Caco-2 (cell line): Measurements from ENCODE around the gene PFKFB2. TPM values are rescaled to one million over a fixed set of nuclear protein-coding genes. Genes with fewer than 3 reads are reported as not detected.

ENCODE experiments used
- BruUV-seq: library from RNA; stranded (reverse); fragments of 400-500 nt; replicated peaks from 2 replicates; lab custom pipeline; 2021; lab: Mats Ljungman, UMichigan
- CTCF ChIA-PET: fragments of 300-600 bp; sonication (Branson Sonifier 250); formaldehyde crosslinking; loops from one replicate; lab custom pipeline; 2022; ENCODE audit warnings: antibody characterized with exemption; lab: Charles Lee
- POLR2A ChIA-PET: fragments of 300-600 bp; sonication (Branson Sonifier 250); formaldehyde crosslinking; loops from one replicate; lab custom pipeline; 2022; ENCODE audit warnings: antibody characterized with exemption; lab: Charles Lee
- DNase-seq, 2 experiments: peaks; one replicate each; pipeline versions ENCODE4 v3.0.0 to v3.0.0-alpha.2; 2020 to 2022
- H3K27me3 ChIP-seq: replicated peaks from 2 replicates; pipeline ENCODE4 v1.6.0; 2011; ENCODE audit warnings: low read length; ENCODE audit not compliant: control insufficient read depth, insufficient read depth
- H3K36me3 ChIP-seq: 2 replicates; pipeline ENCODE4 v1.5.1; 2011; ENCODE audit warnings: low read length; ENCODE audit not compliant: control insufficient read depth, insufficient read depth
- H3K4me1 ChIP-seq: fragments of 250-450 bp; sonication (Bioruptor Pico); 2 replicates; pipeline ENCODE4 v1.5.1; 2020; ENCODE audit warnings: mild to moderate bottlenecking
- H3K4me3 ChIP-seq: 2 replicates; pipeline ENCODE4 v1.5.1; 2011; ENCODE audit warnings: low read depth, mild to moderate bottlenecking, control low read depth, low read length
- H3K9me3 ChIP-seq: fragments of 250-450 bp; sonication (Bioruptor Pico); 2 replicates; pipeline ENCODE4 v1.5.1; 2020; ENCODE audit warnings: mild to moderate bottlenecking, moderate library complexity
- H3K27ac Mint-ChIP-seq: one replicate; pipeline ENCODE4 v1.8.0; 2022; ENCODE audit warnings: mixed read lengths; ENCODE audit not compliant: unreplicated experiment
- H3K27me3 Mint-ChIP-seq: one replicate; pipeline ENCODE4 v1.8.0; 2022; ENCODE audit warnings: mixed read lengths; ENCODE audit not compliant: insufficient read depth, unreplicated experiment
- H3K36me3 Mint-ChIP-seq: one replicate; pipeline ENCODE4 v1.8.0; 2022; ENCODE audit warnings: mild to moderate bottlenecking, mixed read lengths; ENCODE audit not compliant: insufficient read depth, unreplicated experiment
- H3K4me1 Mint-ChIP-seq: one replicate; pipeline ENCODE4 v1.8.0; 2022; ENCODE audit warnings: low read depth, mixed read lengths; ENCODE audit not compliant: unreplicated experiment
- H3K4me3 Mint-ChIP-seq: one replicate; pipeline ENCODE4 v1.8.0; 2022; ENCODE audit warnings: mild to moderate bottlenecking, moderate library complexity, mixed read lengths; ENCODE audit not compliant: unreplicated experiment
- H3K9me3 Mint-ChIP-seq: one replicate; pipeline ENCODE4 v1.8.0; 2022; ENCODE audit warnings: mixed read lengths; ENCODE audit not compliant: unreplicated experiment
- CTCF ChIP-seq, 2 experiments: fragments of 200-600 bp in 1 of 2; IDR thresholded peaks; 1 replicate in 1 of 2; 2 replicates in 1 of 2; pipeline versions ENCODE4 v1.5.1 to v1.8.0; 2011 to 2022; ENCODE audit warnings: antibody characterized with exemption in 1 of 2, control low read depth in 1 of 2, inconsistent platforms in 1 of 2, low read depth in 1 of 2, low read length in 1 of 2, mild to moderate bottlenecking in 1 of 2, moderate library complexity in 1 of 2; ENCODE audit not compliant: insufficient read depth in 1 of 2, severe bottlenecking in 1 of 2, unreplicated experiment in 1 of 2
- intact Hi-C: fragments of 100-400 bp; cut with micrococcal nuclease; formaldehyde crosslinking; loops from one replicate; pipeline ENCODE4 v1.10.0; 2022; ENCODE audit not compliant: unreplicated experiment
- total RNA-seq: library from RNA; stranded (reverse); gene quantifications from 2 replicates; pipeline ENCODE4 v1.2.3, GENCODE V29; 2022

PFKFB2 gene
- total RNA-seq, 1 experiment from 2014 or later, result 38.9 TPM

- intact Hi-C loops, result no loop called here
- no TSS peak for BruUV-seq
- no peak overlapping the region for H3K27ac Mint-ChIP-seq
- no peak for TF ChIP-seq CTCF (IDR thresholded peaks at IDR 0.05; ENCODE audit: insufficient read depth in 1 of 2, low read depth in 1 of 2, low read length in 1 of 2, severe bottlenecking in 1 of 2, unreplicated experiment in 1 of 2)
- POLR2A ChIA-PET, result no interaction called here
- no peaks in the 10 kb centered on the region for H3K36me3 ChIP-seq
- CTCF ChIA-PET, result no interaction called here
- H3K4me1 Mint-ChIP-seq, result peaks cover 15% of the 10 kb centered on the region
- no peaks in the 10 kb centered on the region for H3K27me3 Mint-ChIP-seq
- no peak for DNase-seq
- no peaks in the 10 kb centered on the region for H3K9me3 ChIP-seq
- no peaks in the 10 kb centered on the region for H3K9me3 Mint-ChIP-seq
- H3K27me3 ChIP-seq, result no peaks in the 10 kb centered on the region
- peaks cover 6% of the 10 kb centered on the region for H3K36me3 Mint-ChIP-seq
- H3K4me3 Mint-ChIP-seq, result peak overlapping the region; percentile 19
- H3K4me3 ChIP-seq, result no peak overlapping the region
- peaks cover 4% of the 10 kb centered on the region; the same call in 1 of the 2 replicates for H3K4me1 ChIP-seq
Measured at GRCh38 chr1:207055386-207056001, 2.4 kb downstream of the PFKFB2 start.

- BruUV-seq, result no TSS peak
- H3K9me3 ChIP-seq, result no peaks in the 10 kb centered on the region
- no peak for TF ChIP-seq CTCF (IDR thresholded peaks at IDR 0.05; ENCODE audit: insufficient read depth in 1 of 2, low read depth in 1 of 2, low read length in 1 of 2, severe bottlenecking in 1 of 2, unreplicated experiment in 1 of 2)
- ChIA-PET POLR2A (no interaction called here), CTCF (no interaction called here)
- peaks cover 6% of the 10 kb centered on the region for H3K36me3 Mint-ChIP-seq
- no peak for DNase-seq
- no peaks in the 10 kb centered on the region for H3K27me3 Mint-ChIP-seq
- H3K27me3 ChIP-seq, result no peaks in the 10 kb centered on the region
- no peaks in the 10 kb centered on the region for H3K9me3 Mint-ChIP-seq
- no peak overlapping the region for H3K27ac Mint-ChIP-seq
- H3K36me3 ChIP-seq, result no peaks in the 10 kb centered on the region
- H3K4me3 Mint-ChIP-seq, result no peak overlapping the region
- H3K4me1 ChIP-seq, result peaks cover 3% of the 10 kb centered on the region; the same call in 1 of the 2 replicates
- H3K4me3 ChIP-seq, result no peak overlapping the region
- intact Hi-C loops, result no loop called here
- H3K4me1 Mint-ChIP-seq, result peaks cover 10% of the 10 kb centered on the region
Measured at GRCh38 chr1:207056673-207057072, 3.6 kb downstream of the PFKFB2 start.

- Histone ChIP-seq H3K9me3 (no peaks in the 10 kb centered on the region), H3K27me3 (no peaks in the 10 kb centered on the region), H3K36me3 (0 out of 2 replicates have a peak, but pooled peaks cover 3% of the 10 kb centered on the region), H3K4me1 (no peaks in the 10 kb centered on the region), H3K4me3 (no peak overlapping the region)
- peaks cover 3% of the 10 kb centered on the region for H3K36me3 Mint-ChIP-seq
- ChIA-PET POLR2A (no interaction called here), CTCF (no interaction called here)
- H3K4me3 Mint-ChIP-seq, result no peak overlapping the region
- peaks cover 8% of the 10 kb centered on the region for H3K4me1 Mint-ChIP-seq
- H3K27me3 Mint-ChIP-seq, result no peaks in the 10 kb centered on the region
- no peaks in the 10 kb centered on the region for H3K9me3 Mint-ChIP-seq
- H3K27ac Mint-ChIP-seq, result no peak overlapping the region
- BruUV-seq, result no TSS peak
- no peak for DNase-seq
- no peak for TF ChIP-seq CTCF (IDR thresholded peaks at IDR 0.05; ENCODE audit: insufficient read depth in 1 of 2, low read depth in 1 of 2, low read length in 1 of 2, severe bottlenecking in 1 of 2, unreplicated experiment in 1 of 2)
- intact Hi-C loops, result no loop called here
Measured at GRCh38 chr1:207058252-207058651, 5.2 kb downstream of the PFKFB2 start.
